Mesenchymal stem cell (in vitro differentiated cells and primary cell): Measurements from ENCODE around the gene KRTAP4-6.

Experiments used
- DNase-seq: peaks from one replicate; pipeline ENCODE4 v3.0.0-alpha.2; 2013
- H2AFZ ChIP-seq: one replicate; pipeline ENCODE4 v1.6.1; 2013; ENCODE audit warnings: low read depth, mild to moderate bottlenecking, control low read depth, inconsistent platforms, low read length, moderate library complexity
- H2AK5ac ChIP-seq: 2 replicates; pipeline ENCODE4 v1.6.1; 2013; ENCODE audit warnings: low read length, moderate library complexity, mild to moderate bottlenecking, inconsistent platforms; ENCODE audit not compliant: severe bottlenecking
- H2BK120ac ChIP-seq: one replicate; pipeline ENCODE4 v1.6.1; 2013; ENCODE audit warnings: low read depth, mild to moderate bottlenecking, inconsistent platforms, low read length, moderate library complexity
- H2BK12ac ChIP-seq, 2 experiments: one replicate each; pipeline ENCODE4 v1.6.1; 2013; ENCODE audit warnings: inconsistent platforms in 2 of 2, low read length in 2 of 2, mild to moderate bottlenecking in 2 of 2, moderate library complexity in 2 of 2, control low read depth in 1 of 2
- H2BK15ac ChIP-seq: one replicate; pipeline ENCODE4 v1.6.1; 2013; ENCODE audit warnings: mild to moderate bottlenecking, low read depth, inconsistent platforms; ENCODE audit not compliant: poor library complexity, severe bottlenecking
- H2BK5ac ChIP-seq: 2 replicates; pipeline ENCODE4 v1.6.1; 2013; ENCODE audit warnings: low read depth, mild to moderate bottlenecking, low read length, control low read depth, inconsistent platforms; ENCODE audit not compliant: poor library complexity, severe bottlenecking
- H3K14ac ChIP-seq, 2 experiments: one replicate each; pipeline ENCODE4 v1.6.1; 2013; ENCODE audit warnings: inconsistent platforms in 2 of 2, low read length in 2 of 2, control low read depth in 1 of 2, mild to moderate bottlenecking in 1 of 2, moderate library complexity in 1 of 2
- H3K18ac ChIP-seq, 2 experiments: one replicate each; pipeline ENCODE4 v1.6.1; 2013; ENCODE audit warnings: inconsistent platforms in 2 of 2, low read length in 2 of 2, control low read depth in 1 of 2, low read depth in 1 of 2, mild to moderate bottlenecking in 1 of 2
- H3K23ac ChIP-seq, 2 experiments: one replicate each; pipeline ENCODE4 v1.6.1; 2013; ENCODE audit warnings: inconsistent platforms in 2 of 2, low read length in 2 of 2, mild to moderate bottlenecking in 2 of 2, moderate library complexity in 2 of 2, control low read depth in 1 of 2
- H3K27ac ChIP-seq: 2 replicates; pipeline ENCODE4 v1.5.1; 2013; ENCODE audit warnings: mild to moderate bottlenecking, moderate library complexity, low read length, control low read depth, inconsistent platforms; ENCODE audit not compliant: poor library complexity, severe bottlenecking
- H3K27me3 ChIP-seq, 2 experiments: 2 replicates each; pipeline versions ENCODE4 v1.6.1 to v1.7.0; 2013; ENCODE audit warnings: low read length in 2 of 2, mild to moderate bottlenecking in 2 of 2, moderate library complexity in 2 of 2, control low read depth in 1 of 2, inconsistent platforms in 1 of 2; ENCODE audit not compliant: control insufficient read depth in 1 of 2, insufficient read depth in 1 of 2
- H3K36me3 ChIP-seq, 2 experiments: 2 replicates each; pipeline versions ENCODE4 v1.6.1 to v1.7.0; 2013; ENCODE audit warnings: low read length in 2 of 2, control low read depth in 1 of 2, inconsistent platforms in 1 of 2, low read depth in 1 of 2, mild to moderate bottlenecking in 1 of 2; ENCODE audit not compliant: insufficient read depth in 2 of 2, control insufficient read depth in 1 of 2
- H3K4ac ChIP-seq, 2 experiments: one replicate each; pipeline ENCODE4 v1.6.1; 2013; ENCODE audit warnings: inconsistent platforms in 2 of 2, low read length in 2 of 2, mild to moderate bottlenecking in 2 of 2, moderate library complexity in 2 of 2, control low read depth in 1 of 2, low read depth in 1 of 2
- H3K4me1 ChIP-seq: 2 replicates; pipeline ENCODE4 v1.6.1; 2013; ENCODE audit warnings: low read depth, low read length, control low read depth; ENCODE audit not compliant: control insufficient read depth, insufficient read depth
- H3K4me2 ChIP-seq: 2 replicates; pipeline ENCODE4 v1.6.1; 2013; ENCODE audit warnings: low read length, mild to moderate bottlenecking, inconsistent platforms; ENCODE audit not compliant: poor library complexity, severe bottlenecking
- H3K4me3 ChIP-seq, 2 experiments: 2 replicates each; pipeline versions ENCODE4 v1.5.1 to v1.7.0; 2013; ENCODE audit warnings: low read length in 2 of 2, mild to moderate bottlenecking in 2 of 2, control low read depth in 1 of 2, low read depth in 1 of 2; ENCODE audit not compliant: insufficient read depth in 1 of 2
- H3K79me1 ChIP-seq: replicated peaks from 2 replicates; pipeline ENCODE4 v1.6.1; 2013; ENCODE audit warnings: mild to moderate bottlenecking, control low read depth, low read length, inconsistent platforms; ENCODE audit not compliant: poor library complexity, severe bottlenecking
- H3K9ac ChIP-seq: 2 replicates; pipeline ENCODE4 v1.7.0; 2013; ENCODE audit warnings: mild to moderate bottlenecking, low read length, moderate library complexity
- H3K9me3 ChIP-seq: 2 replicates; pipeline ENCODE4 v1.7.0; 2013; ENCODE audit warnings: mild to moderate bottlenecking, low read length; ENCODE audit not compliant: control insufficient read depth
- H4K8ac ChIP-seq: one replicate; pipeline ENCODE4 v1.6.1; 2013; ENCODE audit warnings: inconsistent platforms, mild to moderate bottlenecking, low read length, moderate library complexity
- H4K91ac ChIP-seq: one replicate; pipeline ENCODE4 v1.6.1; 2013; ENCODE audit warnings: mild to moderate bottlenecking, low read length, inconsistent platforms
- WGBS: methylation state at CpG from one replicate; pipeline ENCODE4 v1.1.7; 2013; ENCODE audit warnings: mixed read lengths; 5-methylcytosine and 5-hydroxymethylcytosine counted together

Gene KRTAP4-6

GRCh38 chr17:41184480-41184961, 44.2 kb upstream of the KRTAP4-6 start, which contains the start of gene KRTAP4-1:
TSS of gene KRTAP4-1 (minus strand) at chr17:41184911. CDS start at chr17:41184854, 57 bp downstream.
- WGBS = 87% methylated on average over 8 of the region's 9 CpGs
- no peak within 1 kb of the TSS for H4K8ac ChIP-seq
- no peak within 1 kb of the TSS for H2BK5ac ChIP-seq
- no peak within 1 kb of the TSS for H3K18ac ChIP-seq
- DNase-seq = no peak
- H4K91ac ChIP-seq = no peak within 1 kb of the TSS
- H3K14ac ChIP-seq = no peak within 1 kb of the TSS
- no peak within 1 kb of the TSS for H3K4ac ChIP-seq
- no peaks in the 10 kb centered on the region for H3K9me3 ChIP-seq
- no peaks in the 10 kb centered on the region for H3K36me3 ChIP-seq
- H3K27ac ChIP-seq = no peak within 1 kb of the TSS
- no peaks in the 10 kb centered on the region for H3K79me1 ChIP-seq
- no peak within 1 kb of the TSS for H2AK5ac ChIP-seq
- H3K4me1 ChIP-seq = peaks cover under 1% of the 10 kb centered on the region
- H3K27me3 ChIP-seq = no peaks in the 10 kb centered on the region
- H3K9ac ChIP-seq = no peak within 1 kb of the TSS
- H2BK12ac ChIP-seq = no peak within 1 kb of the TSS
- H2BK15ac ChIP-seq = no peak within 1 kb of the TSS
- no peak within 1 kb of the TSS for H2BK120ac ChIP-seq
- H3K4me3 ChIP-seq = no peak within 1 kb of the TSS
- no peak within 1 kb of the TSS for H3K23ac ChIP-seq
- H2AFZ ChIP-seq = no peak within 1 kb of the TSS
- H3K4me2 ChIP-seq = no peak within 1 kb of the TSS

GRCh38 chr17:41178843-41179616, 38.7 kb upstream of the KRTAP4-6 start:
- Histone ChIP-seq H2AFZ (no peak overlapping the region), H2BK12ac (no peak overlapping the region), H2BK120ac (no peak overlapping the region), H3K27me3 (no peaks in the 10 kb centered on the region), H3K79me1 (no peaks in the 10 kb centered on the region), H3K14ac (no peak overlapping the region), H2AK5ac (no peak overlapping the region), H3K4ac (no peak overlapping the region), H3K27ac (peak overlapping the region; percentile 44), H4K8ac (no peak overlapping the region), H2BK15ac (no peak overlapping the region), H4K91ac (no peak overlapping the region), H3K4me2 (no peak overlapping the region), H3K4me1 (peaks cover 4% of the 10 kb centered on the region), H3K18ac (no peak overlapping the region), H3K9ac (peak overlapping the region; percentile 83), H3K9me3 (no peaks in the 10 kb centered on the region), H3K4me3 (no peak overlapping the region), H3K36me3 (no peaks in the 10 kb centered on the region), H3K23ac (no peak overlapping the region), H2BK5ac (no peak overlapping the region)
- 86% methylated on average over 1 of the region's 1 CpG for WGBS
- DNase-seq = no peak

DNA sequence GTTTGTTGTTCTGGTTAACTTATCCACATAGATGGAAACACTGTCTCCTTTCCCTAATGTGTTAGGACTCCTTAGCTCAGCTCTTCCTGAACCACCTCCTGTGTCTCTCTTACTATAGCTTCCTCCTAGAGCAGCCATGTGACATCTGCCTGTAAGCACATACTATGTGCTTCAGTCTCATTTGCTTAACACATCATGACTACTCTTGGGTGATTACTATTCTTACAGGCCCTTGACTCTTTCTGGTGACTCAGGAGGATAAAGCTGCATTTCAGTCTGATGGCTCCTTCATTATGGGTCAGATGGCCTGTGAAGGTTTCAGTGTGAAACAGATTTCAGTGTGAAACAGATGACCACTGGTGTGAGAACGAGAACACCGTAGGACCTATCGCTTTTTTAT, 38.0 kb upstream of the KRTAP4-6 start:
- no peak overlapping the region for H2AFZ ChIP-seq
- no peaks in the 10 kb centered on the region for H3K9me3 ChIP-seq
- H3K79me1 ChIP-seq = no peaks in the 10 kb centered on the region
- no peak overlapping the region for H2BK15ac ChIP-seq
- no peaks in the 10 kb centered on the region for H3K27me3 ChIP-seq
- H3K14ac ChIP-seq = no peak overlapping the region
- H3K4me1 ChIP-seq = peaks cover 4% of the 10 kb centered on the region
- H2BK120ac ChIP-seq = no peak overlapping the region
- no peak overlapping the region for H3K23ac ChIP-seq
- H3K18ac ChIP-seq = no peak overlapping the region
- H4K8ac ChIP-seq = no peak overlapping the region
- no peak overlapping the region for H3K4ac ChIP-seq
- H3K36me3 ChIP-seq = no peaks in the 10 kb centered on the region
- no peak overlapping the region for H3K4me3 ChIP-seq
- WGBS = 71% methylated on average over 1 of the region's 3 CpGs
- no peak overlapping the region for H2BK12ac ChIP-seq
- peak; percentile 5 for DNase-seq
- H2AK5ac ChIP-seq = no peak overlapping the region
- no peak overlapping the region for H4K91ac ChIP-seq
- no peak overlapping the region for H3K4me2 ChIP-seq
- peak overlapping the region; percentile 83 for H3K9ac ChIP-seq
- no peak overlapping the region for H3K27ac ChIP-seq
- H2BK5ac ChIP-seq = no peak overlapping the region

- H2BK5ac ChIP-seq = no peak within 1 kb of the TSS
- no peak within 1 kb of the TSS for H3K18ac ChIP-seq
- 89% methylated on average over 6 of the region's 7 CpGs for WGBS
- H2AK5ac ChIP-seq = no peak within 1 kb of the TSS
- H3K4me2 ChIP-seq = no peak within 1 kb of the TSS
- peak within 1 kb of the TSS; percentile 8 for H3K27ac ChIP-seq
- H3K23ac ChIP-seq = no peak within 1 kb of the TSS
- H2BK15ac ChIP-seq = no peak within 1 kb of the TSS
- H3K14ac ChIP-seq = peak within 1 kb of the TSS in 1 of 2 experiments; percentile 41
- no peak within 1 kb of the TSS for H4K8ac ChIP-seq
- H3K79me1 ChIP-seq = no peaks in the 10 kb centered on the region
- no peak within 1 kb of the TSS for H2BK12ac ChIP-seq
- H3K9ac ChIP-seq = peak within 1 kb of the TSS; percentile 83
- H3K4ac ChIP-seq = no peak within 1 kb of the TSS
- DNase-seq = no peak
- no peak within 1 kb of the TSS for H3K4me3 ChIP-seq
- H3K27me3 ChIP-seq = no peaks in the 10 kb centered on the region
- H2BK120ac ChIP-seq = no peak within 1 kb of the TSS
- H3K9me3 ChIP-seq = no peaks in the 10 kb centered on the region
- peaks cover 4% of the 10 kb centered on the region for H3K4me1 ChIP-seq
- no peaks in the 10 kb centered on the region for H3K36me3 ChIP-seq
- H4K91ac ChIP-seq = no peak within 1 kb of the TSS
- H2AFZ ChIP-seq = no peak within 1 kb of the TSS
Measured at GRCh38 chr17:41177727-41178271, 37.5 kb upstream of the KRTAP4-6 start, which contains the start of gene KRTAP4-2. TSS of gene KRTAP4-2 (minus strand) at chr17:41178221. CDS start at chr17:41178164, 57 bp downstream.
